Measurements from ENCODE around the gene CDH15.

DNA sequence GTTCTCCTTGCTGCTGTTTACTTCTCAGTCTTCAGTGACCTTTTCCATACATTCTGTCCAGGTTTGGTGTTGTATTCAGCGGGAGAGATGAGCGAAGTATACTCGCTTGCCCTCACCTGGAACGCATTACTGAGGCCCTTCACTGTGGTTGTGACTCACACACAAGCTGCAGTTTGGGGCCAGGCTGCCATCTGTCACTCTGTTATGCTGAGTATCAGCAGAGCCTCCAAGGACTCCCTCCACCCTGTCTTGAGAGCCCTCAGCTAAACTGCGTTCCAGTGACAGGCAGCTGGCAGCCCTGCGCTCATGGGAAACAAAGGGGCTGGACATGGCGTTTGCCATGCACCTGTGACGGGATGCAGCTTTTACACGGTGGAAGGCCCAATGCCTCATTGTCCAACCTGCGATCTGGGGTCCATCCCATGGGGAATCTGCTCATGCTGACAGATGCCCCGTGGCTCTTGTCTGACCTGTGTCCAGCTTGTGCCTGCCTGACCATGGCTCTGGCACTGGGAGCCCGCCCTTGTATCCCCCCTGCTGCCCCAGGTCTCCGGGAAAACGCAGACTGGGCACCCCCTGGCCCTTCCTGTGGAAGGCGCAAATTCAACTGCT lies 39.5 kb downstream of the CDH15 start:
- TF ChIP-seq ZNF624 (tag by site-specific recombination; IDR thresholded peaks at IDR 0.05) = no peak
- no peak for TF ChIP-seq ZNF510 (tag by site-specific recombination; IDR thresholded peaks at IDR 0.05; ENCODE audit: insufficient replicate concordance)
- TF ChIP-seq, protein P1, sequence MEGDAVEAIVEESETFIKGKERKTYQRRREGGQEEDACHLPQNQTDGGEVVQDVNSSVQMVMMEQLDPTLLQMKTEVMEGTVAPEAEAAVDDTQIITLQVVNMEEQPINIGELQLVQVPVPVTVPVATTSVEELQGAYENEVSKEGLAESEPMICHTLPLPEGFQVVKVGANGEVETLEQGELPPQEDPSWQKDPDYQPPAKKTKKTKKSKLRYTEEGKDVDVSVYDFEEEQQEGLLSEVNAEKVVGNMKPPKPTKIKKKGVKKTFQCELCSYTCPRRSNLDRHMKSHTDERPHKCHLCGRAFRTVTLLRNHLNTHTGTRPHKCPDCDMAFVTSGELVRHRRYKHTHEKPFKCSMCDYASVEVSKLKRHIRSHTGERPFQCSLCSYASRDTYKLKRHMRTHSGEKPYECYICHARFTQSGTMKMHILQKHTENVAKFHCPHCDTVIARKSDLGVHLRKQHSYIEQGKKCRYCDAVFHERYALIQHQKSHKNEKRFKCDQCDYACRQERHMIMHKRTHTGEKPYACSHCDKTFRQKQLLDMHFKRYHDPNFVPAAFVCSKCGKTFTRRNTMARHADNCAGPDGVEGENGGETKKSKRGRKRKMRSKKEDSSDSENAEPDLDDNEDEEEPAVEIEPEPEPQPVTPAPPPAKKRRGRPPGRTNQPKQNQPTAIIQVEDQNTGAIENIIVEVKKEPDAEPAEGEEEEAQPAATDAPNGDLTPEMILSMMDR (tag by site-specific recombination; IDR thresholded peaks at IDR 0.05) = no peak
- TF ChIP-seq, protein P2, sequence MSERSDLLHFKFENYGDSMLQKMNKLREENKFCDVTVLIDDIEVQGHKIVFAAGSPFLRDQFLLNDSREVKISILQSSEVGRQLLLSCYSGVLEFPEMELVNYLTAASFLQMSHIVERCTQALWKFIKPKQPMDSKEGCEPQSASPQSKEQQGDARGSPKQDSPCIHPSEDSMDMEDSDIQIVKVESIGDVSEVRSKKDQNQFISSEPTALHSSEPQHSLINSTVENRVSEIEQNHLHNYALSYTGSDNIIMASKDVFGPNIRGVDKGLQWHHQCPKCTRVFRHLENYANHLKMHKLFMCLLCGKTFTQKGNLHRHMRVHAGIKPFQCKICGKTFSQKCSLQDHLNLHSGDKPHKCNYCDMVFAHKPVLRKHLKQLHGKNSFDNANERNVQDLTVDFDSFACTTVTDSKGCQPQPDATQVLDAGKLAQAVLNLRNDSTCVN (tag by site-specific recombination; optimal IDR thresholded peaks at IDR 0.05) = no peak
- TF ChIP-seq ZNF558 (tag by site-specific recombination; IDR thresholded peaks at IDR 0.05) = no peak
- TF ChIP-seq ZNF121 (tag by site-specific recombination; IDR thresholded peaks at IDR 0.05) = no peak
- TF ChIP-seq HOXD13 (CRISPR knock-in tag; IDR thresholded peaks at IDR 0.05; ENCODE audit: borderline replicate concordance) = no peak
- TF ChIP-seq ZNF398 (tag by site-specific recombination; IDR thresholded peaks at IDR 0.05) = no peak
- TF ChIP-seq GLI4 (tag by site-specific recombination; IDR thresholded peaks at IDR 0.05) = no peak
- no peak for TF ChIP-seq ZNF221 (tag by site-specific recombination; IDR thresholded peaks at IDR 0.05; ENCODE audit: borderline replicate concordance)
- no peak for TF ChIP-seq YY1 (tag by site-specific recombination; IDR thresholded peaks at IDR 0.05)
